IMR-90 (cell line): Measurements from ENCODE around the gene DELE1. TPM values are rescaled to one million over a fixed set of nuclear protein-coding genes. Genes with fewer than 3 reads are reported as not detected.

ENCODE experiments used
- ATAC-seq: fragments of 200-7000 bp; cut with Tn5 transposase; 2 replicates; pipeline ENCODE4 v1.9.1; 2020; ENCODE audit warnings: low read depth, mild to moderate bottlenecking, moderate library complexity
- BruUV-seq: library from RNA; stranded (reverse); fragments of 400-500 nt; replicated peaks from 2 replicates; lab custom pipeline; 2021; lab: Mats Ljungman, UMichigan
- CTCF ChIA-PET: fragments of 300-600 bp; formaldehyde crosslinking; extraction: SDS; loops from one replicate; lab custom pipeline; 2021; ENCODE audit warnings: antibody characterized with exemption; lab: Yijun Ruan, JAX
- POLR2A ChIA-PET: fragments of 300-600 bp; sonication (Branson Sonifier 250); formaldehyde crosslinking; loops from one replicate; lab custom pipeline; 2022; ENCODE audit warnings: antibody characterized with exemption; ENCODE audit not compliant: unreplicated experiment; lab: Charles Lee
- DNase-seq: peaks from one replicate; pipeline ENCODE4 v3.0.0; 2013
- H2AFZ ChIP-seq: replicated peaks from 2 replicates; pipeline ENCODE3; 2013; ENCODE audit warnings: low read length, mild to moderate bottlenecking; ENCODE audit not compliant: poor library complexity
- H2AK5ac ChIP-seq: 2 replicates; pipeline ENCODE4 v1.6.1; 2013; ENCODE audit warnings: low read depth, low read length, inconsistent platforms
- H2AK9ac ChIP-seq: replicated peaks from 2 replicates; pipeline ENCODE3; 2013; ENCODE audit warnings: mild to moderate bottlenecking, low read depth, low read length, moderate library complexity; ENCODE audit not compliant: poor library complexity
- H2BK120ac ChIP-seq: 2 replicates; pipeline ENCODE4 v1.6.1; 2013; ENCODE audit warnings: low read depth, low read length, inconsistent platforms
- H2BK15ac ChIP-seq: 3 replicates; pipeline ENCODE4 v1.6.1; 2013; ENCODE audit warnings: low read depth, low read length, inconsistent platforms
- H2BK20ac ChIP-seq: 2 replicates; pipeline ENCODE4 v1.6.1; 2013; ENCODE audit warnings: low read depth, mild to moderate bottlenecking, inconsistent platforms, low read length, moderate library complexity
- H2BK5ac ChIP-seq: 2 replicates; pipeline ENCODE4 v1.6.1; 2013; ENCODE audit warnings: mild to moderate bottlenecking, low read depth, low read length, inconsistent platforms; ENCODE audit not compliant: poor library complexity, severe bottlenecking
- H3K14ac ChIP-seq: replicated peaks from 2 replicates; pipeline ENCODE4 v1.6.1; 2013; ENCODE audit warnings: low read depth, low read length, inconsistent platforms
- H3K18ac ChIP-seq: 2 replicates; pipeline ENCODE4 v1.6.1; 2013; ENCODE audit warnings: low read depth, low read length, control low read depth
- H3K23ac ChIP-seq: 2 replicates; pipeline ENCODE4 v1.6.1; 2013; ENCODE audit warnings: low read depth, low read length, inconsistent platforms
- H3K27ac ChIP-seq: 2 replicates; pipeline ENCODE4 v1.5.1; 2013; ENCODE audit warnings: mild to moderate bottlenecking, control low read depth, low read length; ENCODE audit not compliant: insufficient read depth
- H3K27me3 ChIP-seq: 2 replicates; pipeline ENCODE4 v1.6.1; 2013; ENCODE audit warnings: low read length; ENCODE audit not compliant: control insufficient read depth, insufficient read depth
- H3K36me3 ChIP-seq: 2 replicates; pipeline ENCODE4 v1.6.1; 2013; ENCODE audit warnings: low read length, mixed read lengths; ENCODE audit not compliant: control insufficient read depth, insufficient read depth
- H3K4ac ChIP-seq: 2 replicates; pipeline ENCODE4 v1.6.1; 2013; ENCODE audit warnings: low read depth, low read length, inconsistent platforms
- H3K4me1 ChIP-seq: 2 replicates; pipeline ENCODE4 v1.6.1; 2013; ENCODE audit warnings: low read length, mixed read lengths; ENCODE audit not compliant: control insufficient read depth, insufficient read depth
- H3K4me2 ChIP-seq: 2 replicates; pipeline ENCODE4 v1.6.1; 2013; ENCODE audit warnings: low read depth, mild to moderate bottlenecking, control low read depth, low read length, moderate library complexity
- H3K4me3 ChIP-seq: 2 replicates; pipeline ENCODE4 v1.5.1; 2013; ENCODE audit warnings: low read depth, mild to moderate bottlenecking, control low read depth, low read length, moderate library complexity; ENCODE audit not compliant: insufficient read depth
- H3K56ac ChIP-seq: 2 replicates; pipeline ENCODE4 v1.6.1; 2013; ENCODE audit warnings: low read length, inconsistent platforms; ENCODE audit not compliant: insufficient read depth; ENCODE audit errors: extremely low read depth
- H3K79me1 ChIP-seq, 2 experiments: 2 replicates each; pipeline ENCODE4 v1.6.1; 2013; ENCODE audit warnings: low read length in 2 of 2, inconsistent platforms in 1 of 2, low read depth in 1 of 2
- H3K9ac ChIP-seq: 2 replicates; pipeline ENCODE4 v1.6.1; 2013; ENCODE audit warnings: low read depth, low read length, control low read depth
- H3K9me1 ChIP-seq: 2 replicates; pipeline ENCODE4 v1.6.1; 2013; ENCODE audit warnings: low read length, inconsistent platforms; ENCODE audit not compliant: insufficient read depth
- H3K9me3 ChIP-seq: 2 replicates; pipeline ENCODE4 v1.6.1; 2013; ENCODE audit warnings: low read length; ENCODE audit not compliant: control insufficient read depth, insufficient read depth
- H4K20me1 ChIP-seq: 2 replicates; pipeline ENCODE4 v1.6.1; 2013; ENCODE audit warnings: low read length, inconsistent platforms; ENCODE audit not compliant: insufficient read depth
- H4K5ac ChIP-seq: 2 replicates; pipeline ENCODE4 v1.6.1; 2013; ENCODE audit warnings: mild to moderate bottlenecking, low read depth, low read length, control low read depth
- H4K8ac ChIP-seq, 2 experiments: 2 replicates each; pipeline ENCODE4 v1.6.1; 2013; ENCODE audit warnings: low read depth in 2 of 2, low read length in 2 of 2, control low read depth in 1 of 2, inconsistent platforms in 1 of 2
- H4K91ac ChIP-seq: 2 replicates; pipeline ENCODE4 v1.6.1; 2013; ENCODE audit warnings: low read depth, low read length, inconsistent platforms; ENCODE audit not compliant: insufficient read depth
- CHD1 ChIP-seq: IDR thresholded peaks from 2 replicates; pipeline ENCODE4 v1.6.1; 2012; ENCODE audit warnings: low read depth, low read length, improper control_type of control experiment
- NFE2L2 ChIP-seq: fragments of 150-350 bp; IDR thresholded peaks from 2 replicates; pipeline ENCODE4 v1.6.1; 2016; ENCODE audit warnings: low read depth, mild to moderate bottlenecking, low read length
- RCOR1 ChIP-seq: IDR thresholded peaks from 2 replicates; pipeline ENCODE4 v1.6.1; 2012; ENCODE audit warnings: mild to moderate bottlenecking, low read length, improper control_type of control experiment; ENCODE audit not compliant: insufficient replicate concordance
- WGBS, 2 experiments: methylation state at CpG; one replicate each; pipeline versions ENCODE4 v1.1.5 to v1.1.7; 2013; ENCODE audit warnings: missing lambda C conversion rate in 2 of 2; ENCODE audit not compliant: insufficient read length in 1 of 2; ENCODE audit errors: extremely low coverage in 2 of 2; 5-methylcytosine and 5-hydroxymethylcytosine counted together
- dilution Hi-C: fragments of 300-500 bp; cut with HindIII; formaldehyde crosslinking; loops from one replicate; pipeline ENCODE4 v1.14.3; 2018; ENCODE audit warnings: low sequenced_read_pairs; ENCODE audit not compliant: unreplicated experiment
- in situ Hi-C: fragments of 300-500 bp; cut with MboI; formaldehyde crosslinking; loops from 3 replicates; pipeline ENCODE4 v1.14.3; 2019; ENCODE audit warnings: low sequenced_read_pairs, inconsistent platforms, mixed read lengths
- intact Hi-C: fragments of 100-400 bp; cut with micrococcal nuclease; formaldehyde crosslinking; loops from 2 replicates; pipeline ENCODE4 v1.10.0; 2022
- polyA plus RNA-seq, 3 experiments: library from polyadenylated mRNA; depleted of rRNA; stranded (reverse); fragments of >200 nt; gene quantifications; 2 replicates each; pipeline ENCODE4 v1.2.3, GENCODE V29; 2012; ENCODE audit warnings: low replicate concordance in 1 of 3
- total RNA-seq: library from RNA; depleted of rRNA; stranded (reverse); fragments of >200 nt; gene quantifications from 2 replicates; pipeline ENCODE4 v1.2.3, GENCODE V29; 2012
- TF ChIP-seq, protein P1 (sequence below): fragments of 150-350 bp; IDR thresholded peaks from 2 replicates; pipeline ENCODE4 v1.6.1; 2016; ENCODE audit warnings: low read depth, mild to moderate bottlenecking, low read length, moderate library complexity, borderline replicate concordance

The DELE1 gene
- total and polyA plus RNA-seq, 2 of the 4 experiments (the other 2 are of a cell fraction): 28.0 to 66.1 TPM

DNA sequence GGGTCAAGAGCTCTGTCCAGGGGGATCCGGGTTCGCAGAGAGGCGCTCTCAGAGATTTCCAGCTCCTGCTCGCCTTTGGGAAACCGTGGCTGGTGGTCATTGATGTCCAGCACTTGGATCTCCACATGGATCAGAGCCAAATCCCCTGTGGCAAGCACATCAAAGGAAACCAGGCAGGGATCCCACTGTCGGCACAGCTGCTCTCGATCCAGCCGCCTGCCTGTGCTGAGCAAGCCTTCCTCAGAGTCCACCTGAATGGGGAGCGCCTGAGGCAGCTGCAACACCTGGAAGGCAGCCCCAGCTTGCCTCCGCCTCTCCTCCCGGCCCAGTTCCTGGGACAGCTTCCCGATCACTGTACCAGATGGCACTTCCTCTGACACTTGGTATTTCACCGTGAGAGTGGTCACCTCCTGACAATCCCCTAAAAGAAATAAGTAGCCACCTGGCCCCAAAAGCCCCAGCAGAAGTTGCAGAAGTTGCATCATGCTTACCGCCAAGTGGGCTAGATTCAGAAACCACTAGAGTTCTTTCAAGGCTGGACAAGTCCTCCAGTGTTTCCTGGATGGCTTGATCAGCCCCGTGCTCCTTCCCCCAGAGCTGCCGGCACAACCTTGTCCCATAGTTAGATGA, 33.8 kb downstream of the DELE1 start:
- Histone ChIP-seq H3K36me3 (no peaks in the 10 kb centered on the region), H3K4me1 (no peaks in the 10 kb centered on the region), H2AK9ac (no peak overlapping the region), H3K9ac (no peak overlapping the region), H3K27me3 (peaks cover 21% of the 10 kb centered on the region), H2AK5ac (no peak overlapping the region), H3K9me1 (no peaks in the 10 kb centered on the region), H3K4ac (no peak overlapping the region), H4K5ac (no peak overlapping the region), H2BK120ac (no peak overlapping the region), H4K20me1 (no peaks in the 10 kb centered on the region; the same call in 1 of the 2 replicates), H2BK20ac (no peak overlapping the region), H3K14ac (no peak overlapping the region), H3K79me1 (no peaks in the 10 kb centered on the region), H4K8ac (no peak overlapping the region), H2AFZ (no peak overlapping the region), H3K4me3 (no peak overlapping the region), H3K9me3 (no peaks in the 10 kb centered on the region), H3K56ac (no peak overlapping the region), H3K27ac (no peak overlapping the region), H2BK15ac (no peak overlapping the region), H4K91ac (no peak overlapping the region), H3K4me2 (no peak overlapping the region), H2BK5ac (no peak overlapping the region), H3K18ac (no peak overlapping the region), H3K23ac (no peak overlapping the region)
- intact Hi-C loops (no loop called here), in situ Hi-C loops (loop anchor here (5.0 kb wide), 2 partner anchors 80 to 265 kb away; partner anchors contain the start of gene PCDH1), dilution Hi-C loops (no loop called here)
- BruUV-seq: no TSS peak
- CTCF ChIA-PET: interaction anchor here (1.1 to 1.5 kb wide), 2 partner anchors 34 to 265 kb away, joined by 3 read pairs; partner anchors contain the start of gene DELE1
- no peak for TF ChIP-seq RCOR1
- no peak for TF ChIP-seq CHD1
- TF ChIP-seq, protein P1, sequence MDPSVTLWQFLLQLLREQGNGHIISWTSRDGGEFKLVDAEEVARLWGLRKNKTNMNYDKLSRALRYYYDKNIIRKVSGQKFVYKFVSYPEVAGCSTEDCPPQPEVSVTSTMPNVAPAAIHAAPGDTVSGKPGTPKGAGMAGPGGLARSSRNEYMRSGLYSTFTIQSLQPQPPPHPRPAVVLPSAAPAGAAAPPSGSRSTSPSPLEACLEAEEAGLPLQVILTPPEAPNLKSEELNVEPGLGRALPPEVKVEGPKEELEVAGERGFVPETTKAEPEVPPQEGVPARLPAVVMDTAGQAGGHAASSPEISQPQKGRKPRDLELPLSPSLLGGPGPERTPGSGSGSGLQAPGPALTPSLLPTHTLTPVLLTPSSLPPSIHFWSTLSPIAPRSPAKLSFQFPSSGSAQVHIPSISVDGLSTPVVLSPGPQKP: no peak
- no peak for TF ChIP-seq NFE2L2
- DNase-seq: no peak
- ATAC-seq: no peak
- WGBS, 2 experiments: 63% methylated on average over 14 of the region's 16 CpGs; no CpG with 5 or more reads in 1 of the 2 experiments
- POLR2A ChIA-PET: no interaction called here
